Measurements from ENCODE around the gene CCBE1.

DNA sequence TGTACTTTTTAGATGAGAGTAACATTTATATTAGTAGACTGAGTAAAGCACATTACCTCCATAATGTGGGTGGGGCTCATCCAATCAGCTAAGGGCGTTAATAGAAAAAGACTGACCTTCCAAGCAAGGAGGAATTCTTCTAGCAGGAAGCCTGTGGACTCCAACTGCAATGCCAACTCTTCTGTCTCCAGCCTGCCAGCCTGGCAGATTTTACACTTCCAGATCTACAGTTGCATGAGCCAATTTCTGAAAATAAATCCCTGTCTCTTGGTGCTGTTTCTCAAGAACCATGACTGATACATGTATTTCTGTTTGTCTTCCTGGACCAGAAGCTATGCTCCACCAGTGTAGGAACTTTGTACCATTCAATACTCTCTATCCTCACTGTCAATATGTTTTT lies 269.2 kb downstream of the CCBE1 start:
- TF ChIP-seq, protein P1, sequence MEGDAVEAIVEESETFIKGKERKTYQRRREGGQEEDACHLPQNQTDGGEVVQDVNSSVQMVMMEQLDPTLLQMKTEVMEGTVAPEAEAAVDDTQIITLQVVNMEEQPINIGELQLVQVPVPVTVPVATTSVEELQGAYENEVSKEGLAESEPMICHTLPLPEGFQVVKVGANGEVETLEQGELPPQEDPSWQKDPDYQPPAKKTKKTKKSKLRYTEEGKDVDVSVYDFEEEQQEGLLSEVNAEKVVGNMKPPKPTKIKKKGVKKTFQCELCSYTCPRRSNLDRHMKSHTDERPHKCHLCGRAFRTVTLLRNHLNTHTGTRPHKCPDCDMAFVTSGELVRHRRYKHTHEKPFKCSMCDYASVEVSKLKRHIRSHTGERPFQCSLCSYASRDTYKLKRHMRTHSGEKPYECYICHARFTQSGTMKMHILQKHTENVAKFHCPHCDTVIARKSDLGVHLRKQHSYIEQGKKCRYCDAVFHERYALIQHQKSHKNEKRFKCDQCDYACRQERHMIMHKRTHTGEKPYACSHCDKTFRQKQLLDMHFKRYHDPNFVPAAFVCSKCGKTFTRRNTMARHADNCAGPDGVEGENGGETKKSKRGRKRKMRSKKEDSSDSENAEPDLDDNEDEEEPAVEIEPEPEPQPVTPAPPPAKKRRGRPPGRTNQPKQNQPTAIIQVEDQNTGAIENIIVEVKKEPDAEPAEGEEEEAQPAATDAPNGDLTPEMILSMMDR (IDR thresholded peaks at IDR 0.05; ENCODE audit: insufficient read depth, low read length), result no peak
- TF ChIP-seq, protein P2, sequence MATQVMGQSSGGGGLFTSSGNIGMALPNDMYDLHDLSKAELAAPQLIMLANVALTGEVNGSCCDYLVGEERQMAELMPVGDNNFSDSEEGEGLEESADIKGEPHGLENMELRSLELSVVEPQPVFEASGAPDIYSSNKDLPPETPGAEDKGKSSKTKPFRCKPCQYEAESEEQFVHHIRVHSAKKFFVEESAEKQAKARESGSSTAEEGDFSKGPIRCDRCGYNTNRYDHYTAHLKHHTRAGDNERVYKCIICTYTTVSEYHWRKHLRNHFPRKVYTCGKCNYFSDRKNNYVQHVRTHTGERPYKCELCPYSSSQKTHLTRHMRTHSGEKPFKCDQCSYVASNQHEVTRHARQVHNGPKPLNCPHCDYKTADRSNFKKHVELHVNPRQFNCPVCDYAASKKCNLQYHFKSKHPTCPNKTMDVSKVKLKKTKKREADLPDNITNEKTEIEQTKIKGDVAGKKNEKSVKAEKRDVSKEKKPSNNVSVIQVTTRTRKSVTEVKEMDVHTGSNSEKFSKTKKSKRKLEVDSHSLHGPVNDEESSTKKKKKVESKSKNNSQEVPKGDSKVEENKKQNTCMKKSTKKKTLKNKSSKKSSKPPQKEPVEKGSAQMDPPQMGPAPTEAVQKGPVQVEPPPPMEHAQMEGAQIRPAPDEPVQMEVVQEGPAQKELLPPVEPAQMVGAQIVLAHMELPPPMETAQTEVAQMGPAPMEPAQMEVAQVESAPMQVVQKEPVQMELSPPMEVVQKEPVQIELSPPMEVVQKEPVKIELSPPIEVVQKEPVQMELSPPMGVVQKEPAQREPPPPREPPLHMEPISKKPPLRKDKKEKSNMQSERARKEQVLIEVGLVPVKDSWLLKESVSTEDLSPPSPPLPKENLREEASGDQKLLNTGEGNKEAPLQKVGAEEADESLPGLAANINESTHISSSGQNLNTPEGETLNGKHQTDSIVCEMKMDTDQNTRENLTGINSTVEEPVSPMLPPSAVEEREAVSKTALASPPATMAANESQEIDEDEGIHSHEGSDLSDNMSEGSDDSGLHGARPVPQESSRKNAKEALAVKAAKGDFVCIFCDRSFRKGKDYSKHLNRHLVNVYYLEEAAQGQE (IDR thresholded peaks at IDR 0.05; ENCODE audit: insufficient replicate concordance, low read depth), result no peak
- no peak for TF ChIP-seq POLR2AphosphoS5 (IDR thresholded peaks at IDR 0.05; ENCODE audit: low read depth)

All from HL-60 (cell line).